Mesenchymal stem cell (in vitro differentiated cells and primary cell): ENCODE measurements around the gene DES.

Experiments
- DNase-seq: peaks from one replicate; pipeline ENCODE4 v3.0.0-alpha.2; 2013
- H2AFZ ChIP-seq: one replicate; pipeline ENCODE4 v1.6.1; 2013; ENCODE audit warnings: low read depth, mild to moderate bottlenecking, control low read depth, inconsistent platforms, low read length, moderate library complexity
- H2AK5ac ChIP-seq: 2 replicates; pipeline ENCODE4 v1.6.1; 2013; ENCODE audit warnings: low read length, moderate library complexity, mild to moderate bottlenecking, inconsistent platforms; ENCODE audit not compliant: severe bottlenecking
- H2BK120ac ChIP-seq: one replicate; pipeline ENCODE4 v1.6.1; 2013; ENCODE audit warnings: low read depth, mild to moderate bottlenecking, inconsistent platforms, low read length, moderate library complexity
- H2BK12ac ChIP-seq, 2 experiments: one replicate each; pipeline ENCODE4 v1.6.1; 2013; ENCODE audit warnings: inconsistent platforms in 2 of 2, low read length in 2 of 2, mild to moderate bottlenecking in 2 of 2, moderate library complexity in 2 of 2, control low read depth in 1 of 2
- H2BK15ac ChIP-seq: one replicate; pipeline ENCODE4 v1.6.1; 2013; ENCODE audit warnings: mild to moderate bottlenecking, low read depth, inconsistent platforms; ENCODE audit not compliant: poor library complexity, severe bottlenecking
- H2BK5ac ChIP-seq: 2 replicates; pipeline ENCODE4 v1.6.1; 2013; ENCODE audit warnings: low read depth, mild to moderate bottlenecking, low read length, control low read depth, inconsistent platforms; ENCODE audit not compliant: poor library complexity, severe bottlenecking
- H3K14ac ChIP-seq, 2 experiments: one replicate each; pipeline ENCODE4 v1.6.1; 2013; ENCODE audit warnings: inconsistent platforms in 2 of 2, low read length in 2 of 2, control low read depth in 1 of 2, mild to moderate bottlenecking in 1 of 2, moderate library complexity in 1 of 2
- H3K18ac ChIP-seq, 2 experiments: one replicate each; pipeline ENCODE4 v1.6.1; 2013; ENCODE audit warnings: inconsistent platforms in 2 of 2, low read length in 2 of 2, control low read depth in 1 of 2, low read depth in 1 of 2, mild to moderate bottlenecking in 1 of 2
- H3K23ac ChIP-seq, 2 experiments: one replicate each; pipeline ENCODE4 v1.6.1; 2013; ENCODE audit warnings: inconsistent platforms in 2 of 2, low read length in 2 of 2, mild to moderate bottlenecking in 2 of 2, moderate library complexity in 2 of 2, control low read depth in 1 of 2
- H3K27ac ChIP-seq: 2 replicates; pipeline ENCODE4 v1.5.1; 2013; ENCODE audit warnings: mild to moderate bottlenecking, moderate library complexity, low read length, control low read depth, inconsistent platforms; ENCODE audit not compliant: poor library complexity, severe bottlenecking
- H3K27me3 ChIP-seq, 2 experiments: 2 replicates each; pipeline versions ENCODE4 v1.6.1 to v1.7.0; 2013; ENCODE audit warnings: low read length in 2 of 2, mild to moderate bottlenecking in 2 of 2, moderate library complexity in 2 of 2, control low read depth in 1 of 2, inconsistent platforms in 1 of 2; ENCODE audit not compliant: control insufficient read depth in 1 of 2, insufficient read depth in 1 of 2
- H3K36me3 ChIP-seq, 2 experiments: 2 replicates each; pipeline versions ENCODE4 v1.6.1 to v1.7.0; 2013; ENCODE audit warnings: low read length in 2 of 2, control low read depth in 1 of 2, inconsistent platforms in 1 of 2, low read depth in 1 of 2, mild to moderate bottlenecking in 1 of 2; ENCODE audit not compliant: insufficient read depth in 2 of 2, control insufficient read depth in 1 of 2
- H3K4ac ChIP-seq, 2 experiments: one replicate each; pipeline ENCODE4 v1.6.1; 2013; ENCODE audit warnings: inconsistent platforms in 2 of 2, low read length in 2 of 2, mild to moderate bottlenecking in 2 of 2, moderate library complexity in 2 of 2, control low read depth in 1 of 2, low read depth in 1 of 2
- H3K4me1 ChIP-seq: 2 replicates; pipeline ENCODE4 v1.6.1; 2013; ENCODE audit warnings: low read depth, low read length, control low read depth; ENCODE audit not compliant: control insufficient read depth, insufficient read depth
- H3K4me2 ChIP-seq: 2 replicates; pipeline ENCODE4 v1.6.1; 2013; ENCODE audit warnings: low read length, mild to moderate bottlenecking, inconsistent platforms; ENCODE audit not compliant: poor library complexity, severe bottlenecking
- H3K4me3 ChIP-seq, 2 experiments: 2 replicates each; pipeline versions ENCODE4 v1.5.1 to v1.7.0; 2013; ENCODE audit warnings: low read length in 2 of 2, mild to moderate bottlenecking in 2 of 2, control low read depth in 1 of 2, low read depth in 1 of 2; ENCODE audit not compliant: insufficient read depth in 1 of 2
- H3K79me1 ChIP-seq: replicated peaks from 2 replicates; pipeline ENCODE4 v1.6.1; 2013; ENCODE audit warnings: mild to moderate bottlenecking, control low read depth, low read length, inconsistent platforms; ENCODE audit not compliant: poor library complexity, severe bottlenecking
- H3K9ac ChIP-seq: 2 replicates; pipeline ENCODE4 v1.7.0; 2013; ENCODE audit warnings: mild to moderate bottlenecking, low read length, moderate library complexity
- H3K9me3 ChIP-seq: 2 replicates; pipeline ENCODE4 v1.7.0; 2013; ENCODE audit warnings: mild to moderate bottlenecking, low read length; ENCODE audit not compliant: control insufficient read depth
- H4K8ac ChIP-seq: one replicate; pipeline ENCODE4 v1.6.1; 2013; ENCODE audit warnings: inconsistent platforms, mild to moderate bottlenecking, low read length, moderate library complexity
- H4K91ac ChIP-seq: one replicate; pipeline ENCODE4 v1.6.1; 2013; ENCODE audit warnings: mild to moderate bottlenecking, low read length, inconsistent platforms
- WGBS: methylation state at CpG from one replicate; pipeline ENCODE4 v1.1.7; 2013; ENCODE audit warnings: mixed read lengths; 5-methylcytosine and 5-hydroxymethylcytosine counted together

The DES gene

GRCh38 chr2:219439506-219439905, 21.3 kb downstream of the DES start:
- Histone ChIP-seq H3K9ac (no peak overlapping the region), H3K27me3 (no peaks in the 10 kb centered on the region), H3K4me1 (peaks cover 43% of the 10 kb centered on the region), H3K79me1 (peaks cover 13% of the 10 kb centered on the region), H3K36me3 (peaks cover 12 to 16% of the 10 kb centered on the region in 2 experiments), H2BK5ac (no peak overlapping the region), H2BK12ac (peak overlapping the region in 1 of 2 experiments; percentile 7), H4K91ac (no peak overlapping the region), H4K8ac (no peak overlapping the region), H2AFZ (no peak overlapping the region), H3K14ac (no peak overlapping the region), H2BK15ac (no peak overlapping the region), H2AK5ac (peak overlapping the region; percentile 29), H3K4me2 (no peak overlapping the region), H3K27ac (no peak overlapping the region), H3K18ac (no peak overlapping the region), H3K4ac (no peak overlapping the region), H3K4me3 (no peak overlapping the region), H3K23ac (no peak overlapping the region), H2BK120ac (no peak overlapping the region), H3K9me3 (no peaks in the 10 kb centered on the region)
- 90% methylated on average over 6 of the region's 6 CpGs for WGBS
- no peak for DNase-seq

DNA sequence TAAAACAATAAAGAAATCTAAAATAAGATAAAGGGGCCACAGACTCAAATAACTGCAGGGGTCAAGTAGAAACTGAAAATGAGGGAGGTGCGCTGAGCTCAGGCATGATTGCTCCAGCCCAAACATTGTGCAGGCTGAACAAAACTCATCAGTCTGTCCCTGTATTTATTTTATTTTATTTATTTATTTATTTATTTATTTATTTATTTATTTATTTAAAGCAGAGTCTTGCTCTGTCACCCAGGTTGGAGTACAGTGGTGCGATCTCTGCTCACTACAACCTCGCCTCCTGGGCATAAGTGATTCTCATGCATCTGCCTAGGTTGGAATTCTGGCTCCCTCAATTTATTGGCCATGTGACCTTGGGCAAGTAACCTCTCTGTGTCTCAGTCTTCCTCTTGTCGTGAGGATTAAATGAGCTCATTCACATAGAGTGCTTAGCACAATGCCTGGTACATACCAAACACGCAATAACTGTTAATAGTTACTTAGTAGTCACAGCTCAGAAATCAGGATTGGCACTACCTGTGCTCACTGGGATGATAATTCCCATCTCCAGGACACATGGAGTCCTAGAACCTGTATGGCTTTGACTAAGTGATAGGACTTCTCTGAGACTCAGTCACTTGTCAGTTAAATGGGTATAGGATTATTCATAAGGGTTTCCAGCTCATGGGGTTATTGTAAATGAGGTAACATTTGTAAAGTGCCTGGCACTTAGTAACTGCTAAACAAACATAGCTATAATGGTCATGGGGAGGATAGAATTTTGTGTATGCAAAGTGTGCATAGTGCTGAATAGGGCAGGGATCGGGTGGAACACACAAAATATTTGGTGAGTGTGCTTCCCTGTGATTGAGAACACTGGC, 22.4 kb downstream of the DES start:
- Histone ChIP-seq H3K27me3 (no peaks in the 10 kb centered on the region), H3K4me3 (peak overlapping the region in 1 of 2 experiments; percentile 76), H2BK12ac (peak overlapping the region; percentile 7 to 79), H3K9me3 (no peaks in the 10 kb centered on the region), H3K9ac (peak overlapping the region; percentile 88), H3K27ac (peak overlapping the region; percentile 25), H3K36me3 (peaks cover 21 to 27% of the 10 kb centered on the region in 2 experiments), H3K4me1 (peaks cover 45% of the 10 kb centered on the region), H3K14ac (no peak overlapping the region), H3K4me2 (no peak overlapping the region), H2AK5ac (no peak overlapping the region), H2BK5ac (no peak overlapping the region), H2BK120ac (no peak overlapping the region), H3K4ac (no peak overlapping the region), H3K23ac (no peak overlapping the region), H3K79me1 (peaks cover 16% of the 10 kb centered on the region), H2AFZ (no peak overlapping the region), H2BK15ac (no peak overlapping the region), H3K18ac (no peak overlapping the region), H4K91ac (no peak overlapping the region), H4K8ac (no peak overlapping the region)
- DNase-seq: peak; percentile 59
- 92% methylated on average over 6 of the region's 6 CpGs for WGBS

GRCh38 chr2:219441451-219442255, 23.5 kb downstream of the DES start:
- peak overlapping the region; percentile 59 for H3K4me2 ChIP-seq
- H2AK5ac ChIP-seq: no peak overlapping the region
- H2BK120ac ChIP-seq: peak overlapping the region; percentile 82
- no peaks in the 10 kb centered on the region for H3K27me3 ChIP-seq
- peak overlapping the region in 1 of 2 experiments; percentile 29 for H3K14ac ChIP-seq
- H3K23ac ChIP-seq: peak overlapping the region in 1 of 2 experiments; percentile 9
- H3K79me1 ChIP-seq: peaks cover 21% of the 10 kb centered on the region
- peak overlapping the region; percentile 47 for H4K91ac ChIP-seq
- no peaks in the 10 kb centered on the region for H3K9me3 ChIP-seq
- peak overlapping the region; percentile 53 for H4K8ac ChIP-seq
- H3K4ac ChIP-seq: peak overlapping the region; percentile 70 to 81
- peaks cover 27 to 30% of the 10 kb centered on the region in 2 experiments for H3K36me3 ChIP-seq
- peak overlapping the region; percentile 88 for H3K9ac ChIP-seq
- H2BK15ac ChIP-seq: peak overlapping the region; percentile 89
- peak overlapping the region; percentile 72 to 77 for H3K4me3 ChIP-seq
- under 1% methylated on average over 43 of the region's 78 CpGs for WGBS
- H2BK12ac ChIP-seq: peak overlapping the region in 1 of 2 experiments; percentile 79
- DNase-seq: peak; percentile 58
- H3K18ac ChIP-seq: peak overlapping the region; percentile 6 to 89
- peak overlapping the region; percentile 25 for H3K27ac ChIP-seq
- H2BK5ac ChIP-seq: peak overlapping the region; percentile 60
- peaks cover 51% of the 10 kb centered on the region for H3K4me1 ChIP-seq
- H2AFZ ChIP-seq: peak overlapping the region; percentile 36
